Measurements from ENCODE around the gene JMJD6. TPM values are rescaled to one million over a fixed set of nuclear protein-coding genes. Genes with fewer than 3 reads are reported as not detected.
A peak's percentile ranks its signal among the peaks of the same experiment; 100 is the strongest.
"Not testable (repeated sequence)": the region's sequence is repeated elsewhere in the genome, so short reads cannot be mapped to it uniquely, and the experiment has no call there.

The JMJD6 gene
- total and polyA plus RNA-seq, 2 experiments from 2014 or later: 23.5 to 33.6 TPM

GRCh38 chr17:76747716-76748363 lies 21.4 kb upstream of the JMJD6 start:
- H3K9me3 ChIP-seq (ENCODE audit: low read depth): no peaks in the 10 kb centered on the region
- H3K27me3 ChIP-seq: no peaks in the 10 kb centered on the region
- DNase-seq (ENCODE audit: low read depth in 1 of 2, low spot score in 1 of 2): peak in 1 of 2 donors; percentile 24
- TF ChIP-seq, protein P1, sequence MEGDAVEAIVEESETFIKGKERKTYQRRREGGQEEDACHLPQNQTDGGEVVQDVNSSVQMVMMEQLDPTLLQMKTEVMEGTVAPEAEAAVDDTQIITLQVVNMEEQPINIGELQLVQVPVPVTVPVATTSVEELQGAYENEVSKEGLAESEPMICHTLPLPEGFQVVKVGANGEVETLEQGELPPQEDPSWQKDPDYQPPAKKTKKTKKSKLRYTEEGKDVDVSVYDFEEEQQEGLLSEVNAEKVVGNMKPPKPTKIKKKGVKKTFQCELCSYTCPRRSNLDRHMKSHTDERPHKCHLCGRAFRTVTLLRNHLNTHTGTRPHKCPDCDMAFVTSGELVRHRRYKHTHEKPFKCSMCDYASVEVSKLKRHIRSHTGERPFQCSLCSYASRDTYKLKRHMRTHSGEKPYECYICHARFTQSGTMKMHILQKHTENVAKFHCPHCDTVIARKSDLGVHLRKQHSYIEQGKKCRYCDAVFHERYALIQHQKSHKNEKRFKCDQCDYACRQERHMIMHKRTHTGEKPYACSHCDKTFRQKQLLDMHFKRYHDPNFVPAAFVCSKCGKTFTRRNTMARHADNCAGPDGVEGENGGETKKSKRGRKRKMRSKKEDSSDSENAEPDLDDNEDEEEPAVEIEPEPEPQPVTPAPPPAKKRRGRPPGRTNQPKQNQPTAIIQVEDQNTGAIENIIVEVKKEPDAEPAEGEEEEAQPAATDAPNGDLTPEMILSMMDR (IDR thresholded peaks at IDR 0.05; ENCODE audit: low read depth, low read length): no peak
- no peak overlapping the region for H3K4me3 ChIP-seq
- H3K27ac ChIP-seq: peak overlapping the region; percentile 93
- H3K36me3 ChIP-seq: peaks cover 14% of the 10 kb centered on the region
- H3K4me1 ChIP-seq (ENCODE audit: low read depth): peaks cover 30% of the 10 kb centered on the region

- not testable (repeated sequence) for H3K27ac ChIP-seq; DNase-seq (ENCODE audit: low read depth in 1 of 2, low spot score in 1 of 2); H3K4me3 ChIP-seq; H3K27me3 ChIP-seq; H3K9me3 ChIP-seq (ENCODE audit: low read depth)
- Histone ChIP-seq H3K4me1 (ENCODE audit: low read depth) (peaks cover 34% of the 10 kb centered on the region), H3K36me3 (peaks cover 21% of the 10 kb centered on the region)
These were observed 19.4 kb upstream of the JMJD6 start for GRCh38 chr17:76745785-76746184.

DNA sequence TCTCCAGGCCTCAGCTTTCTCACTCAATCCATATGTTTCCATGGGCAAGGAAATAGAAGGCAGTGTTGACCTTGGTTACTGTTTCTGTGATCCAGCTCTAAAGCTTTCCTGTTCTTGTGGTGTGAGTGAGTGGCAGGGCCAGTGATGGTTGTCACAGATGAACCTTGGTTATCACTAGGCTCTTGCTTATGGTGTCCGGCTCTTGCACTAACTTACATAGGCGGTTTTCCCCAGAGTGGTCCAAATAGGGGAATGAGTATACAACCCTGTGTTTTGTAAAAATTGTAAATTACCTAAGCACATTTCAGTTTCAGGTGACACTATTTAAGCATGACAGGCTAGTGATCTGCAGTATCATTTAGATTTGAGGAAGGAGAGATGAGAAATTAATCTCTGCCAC lies 18.3 kb upstream of the JMJD6 start:
- H3K4me1 ChIP-seq (ENCODE audit: low read depth): peaks cover 42% of the 10 kb centered on the region
- no peak for DNase-seq (ENCODE audit: low read depth in 1 of 2, low spot score in 1 of 2)
- no peaks in the 10 kb centered on the region for H3K9me3 ChIP-seq (ENCODE audit: low read depth)
- H3K36me3 ChIP-seq: peaks cover 21% of the 10 kb centered on the region
- H3K27ac ChIP-seq: peak overlapping the region; percentile 74
- no peak overlapping the region for H3K4me3 ChIP-seq
- TF ChIP-seq, protein P1 (IDR thresholded peaks at IDR 0.05; ENCODE audit: low read depth, low read length): no peak
- no peaks in the 10 kb centered on the region for H3K27me3 ChIP-seq

DNA sequence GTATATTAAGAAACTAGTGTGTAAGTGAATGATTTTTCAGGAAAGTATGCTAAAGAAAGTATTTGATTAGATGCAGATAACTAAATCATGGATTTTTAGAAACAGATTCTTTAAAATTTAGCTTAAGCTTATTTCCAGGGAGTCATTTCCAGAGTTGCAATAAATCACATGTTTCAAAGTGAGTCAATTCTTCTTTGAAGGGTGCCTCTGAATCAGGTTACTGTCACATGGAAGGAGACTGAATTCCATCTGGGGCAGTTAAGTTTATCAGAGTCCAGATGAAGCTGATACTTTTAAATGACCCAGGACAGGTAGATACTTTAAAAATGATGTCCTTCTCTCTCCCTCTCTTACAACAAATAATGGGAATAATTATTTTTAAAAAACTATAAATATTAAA lies 16.6 kb upstream of the JMJD6 start:
- Histone ChIP-seq H3K27ac (no peak overlapping the region), H3K4me1 (ENCODE audit: low read depth) (peaks cover 32% of the 10 kb centered on the region), H3K36me3 (peaks cover 21% of the 10 kb centered on the region), H3K4me3 (no peak overlapping the region), H3K9me3 (ENCODE audit: low read depth) (no peaks in the 10 kb centered on the region), H3K27me3 (no peaks in the 10 kb centered on the region)
- DNase-seq (ENCODE audit: low read depth in 1 of 2, low spot score in 1 of 2): no peak
- TF ChIP-seq, protein P1 (IDR thresholded peaks at IDR 0.05; ENCODE audit: low read depth, low read length): no peak

DNA sequence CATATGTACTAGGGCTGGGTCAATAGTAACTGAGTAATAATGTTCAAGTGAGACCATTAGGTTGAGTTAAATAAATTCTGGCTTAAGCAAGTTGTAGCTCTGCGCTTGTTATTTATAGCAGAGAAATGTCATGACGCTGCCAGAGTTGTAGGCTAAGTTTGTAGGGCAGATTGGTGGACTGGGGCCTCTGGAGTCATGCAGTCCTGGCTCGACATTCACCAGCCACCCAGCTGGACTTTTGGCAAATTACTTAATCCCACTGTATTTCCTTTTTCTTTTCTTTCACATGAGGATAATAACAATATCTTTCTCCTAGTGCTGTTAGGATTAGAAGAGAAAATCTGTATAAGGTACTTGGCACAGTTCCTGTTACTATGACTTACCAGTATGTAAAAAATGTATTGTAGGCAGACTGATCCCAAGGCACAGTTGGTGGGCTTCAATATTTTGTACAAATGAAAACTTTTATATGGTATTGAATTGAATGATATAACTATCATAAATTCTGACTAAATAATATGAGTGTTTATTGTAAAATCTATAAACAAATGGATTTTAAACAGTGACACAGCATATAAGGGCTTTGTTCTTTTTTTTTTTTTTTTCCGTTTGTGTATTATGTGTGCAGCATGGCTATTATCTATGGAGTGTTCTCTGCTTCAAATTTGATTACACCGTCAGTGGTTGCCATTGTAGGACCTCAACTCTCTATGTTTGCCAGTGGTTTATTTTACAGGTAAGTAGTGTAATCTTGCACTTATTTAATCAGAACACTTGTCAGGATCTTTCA lies 14.1 kb upstream of the JMJD6 start:
- peak overlapping the region; percentile 77 for H3K27ac ChIP-seq

GRCh38 chr17:76739568-76740115 lies 13.2 kb upstream of the JMJD6 start:
- not testable (repeated sequence) for H3K9me3 ChIP-seq (ENCODE audit: low read depth); H3K27me3 ChIP-seq; H3K27ac ChIP-seq; DNase-seq (ENCODE audit: low read depth in 1 of 2, low spot score in 1 of 2)
- Histone ChIP-seq H3K36me3 (peaks cover 22% of the 10 kb centered on the region), H3K4me3 (peak overlapping the region; percentile 90), H3K4me1 (ENCODE audit: low read depth) (peaks cover 31% of the 10 kb centered on the region)

More for the DNA sequence above, 14.1 kb upstream of the JMJD6 start:
- H3K9me3 ChIP-seq (ENCODE audit: low read depth): no peaks in the 10 kb centered on the region
- TF ChIP-seq, protein P1 (IDR thresholded peaks at IDR 0.05; ENCODE audit: low read depth, low read length): no peak
- H3K27me3 ChIP-seq: no peaks in the 10 kb centered on the region
- peak; percentile 39 to 59 for DNase-seq (ENCODE audit: low read depth in 1 of 2, low spot score in 1 of 2)
- peaks cover 26% of the 10 kb centered on the region for H3K4me1 ChIP-seq (ENCODE audit: low read depth)
- H3K36me3 ChIP-seq: peaks cover 25% of the 10 kb centered on the region
- peak overlapping the region; percentile 90 for H3K4me3 ChIP-seq
